H9 (cell line): ENCODE measurements around the gene NUP210. TPM values are rescaled to one million over a fixed set of nuclear protein-coding genes. Genes with fewer than 3 reads are reported as not detected.

ENCODE experiments used
- DNase-seq: peaks from one replicate; pipeline ENCODE4 v3.0.0-alpha.2; 2017
- H2AFZ ChIP-seq: one replicate; pipeline ENCODE4 v1.6.1; 2013; ENCODE audit warnings: mild to moderate bottlenecking, low read length, control low read depth, moderate library complexity
- H2AK5ac ChIP-seq: 2 replicates; pipeline ENCODE4 v1.6.1; 2013; ENCODE audit warnings: low read length, control low read depth, mixed read lengths; ENCODE audit not compliant: insufficient read length
- H2BK120ac ChIP-seq: one replicate; pipeline ENCODE4 v1.6.1; 2013; ENCODE audit warnings: low read depth, mild to moderate bottlenecking, low read length, control low read depth, inconsistent platforms; ENCODE audit not compliant: poor library complexity, severe bottlenecking
- H2BK12ac ChIP-seq: 2 replicates; pipeline ENCODE4 v1.6.1; 2013; ENCODE audit warnings: low read length, control low read depth, mixed read lengths, low read depth; ENCODE audit not compliant: insufficient read length
- H2BK15ac ChIP-seq: 2 replicates; pipeline ENCODE4 v1.6.1; 2013; ENCODE audit warnings: low read depth, low read length, control low read depth
- H2BK20ac ChIP-seq: one replicate; pipeline ENCODE4 v1.6.1; 2013; ENCODE audit warnings: low read depth, mild to moderate bottlenecking, low read length, control low read depth, inconsistent platforms; ENCODE audit not compliant: poor library complexity, severe bottlenecking
- H2BK5ac ChIP-seq: 2 replicates; pipeline ENCODE4 v1.6.1; 2013; ENCODE audit warnings: low read length, control low read depth, mixed read lengths; ENCODE audit not compliant: insufficient read length
- H3K14ac ChIP-seq: 2 replicates; pipeline ENCODE4 v1.6.1; 2013; ENCODE audit warnings: low read length, control low read depth; ENCODE audit not compliant: insufficient read depth
- H3K18ac ChIP-seq: 2 replicates; pipeline ENCODE4 v1.6.1; 2013; ENCODE audit warnings: low read depth, mild to moderate bottlenecking, mixed read lengths, low read length, control low read depth; ENCODE audit not compliant: insufficient read length
- H3K23ac ChIP-seq: 2 replicates; pipeline ENCODE4 v1.6.1; 2013; ENCODE audit warnings: low read length, control low read depth, mixed read lengths, low read depth; ENCODE audit not compliant: insufficient read length
- H3K23me2 ChIP-seq: 2 replicates; pipeline ENCODE4 v1.6.1; 2013; ENCODE audit warnings: low read depth, mild to moderate bottlenecking, mixed read lengths, low read length, control low read depth; ENCODE audit not compliant: insufficient read length, poor library complexity, severe bottlenecking
- H3K27ac ChIP-seq: 2 replicates; pipeline ENCODE4 v1.5.1; 2013; ENCODE audit warnings: low read length, control low read depth, mixed read lengths, low read depth; ENCODE audit not compliant: insufficient read length
- H3K27me3 ChIP-seq: 2 replicates; pipeline ENCODE4 v1.6.1; 2013; ENCODE audit warnings: low read length, control low read depth, inconsistent platforms; ENCODE audit not compliant: insufficient read depth
- H3K4ac ChIP-seq: 2 replicates; pipeline ENCODE4 v1.6.1; 2013; ENCODE audit warnings: low read depth, mild to moderate bottlenecking, control low read depth, inconsistent platforms, low read length, moderate library complexity
- H3K4me1 ChIP-seq: 2 replicates; pipeline ENCODE4 v1.6.1; 2013; ENCODE audit warnings: low read length, control low read depth, inconsistent platforms; ENCODE audit not compliant: insufficient read depth
- H3K4me2 ChIP-seq: 2 replicates; pipeline ENCODE4 v1.6.1; 2013; ENCODE audit warnings: low read length, control low read depth, mixed read lengths; ENCODE audit not compliant: insufficient read length, insufficient read depth
- H3K56ac ChIP-seq: 2 replicates; pipeline ENCODE4 v1.6.1; 2013; ENCODE audit warnings: low read depth, mild to moderate bottlenecking, mixed read lengths, low read length, control low read depth; ENCODE audit not compliant: insufficient read length
- H3K79me1 ChIP-seq: 2 replicates; pipeline ENCODE4 v1.6.1; 2013; ENCODE audit warnings: low read depth, mild to moderate bottlenecking, moderate library complexity, low read length, control low read depth, inconsistent platforms; ENCODE audit not compliant: insufficient read depth, poor library complexity, severe bottlenecking
- H3K79me2 ChIP-seq: 2 replicates; pipeline ENCODE4 v1.6.1; 2013; ENCODE audit warnings: low read length, control low read depth, inconsistent platforms; ENCODE audit not compliant: insufficient read depth
- H3K9ac ChIP-seq: 2 replicates; pipeline ENCODE4 v1.6.1; 2013; ENCODE audit warnings: low read length, control low read depth, mixed read lengths; ENCODE audit not compliant: insufficient read length; ENCODE audit errors: extremely low read depth
- H3K9me3 ChIP-seq: one replicate; pipeline ENCODE4 v1.6.1; 2013; ENCODE audit warnings: low read depth, low read length, inconsistent platforms; ENCODE audit not compliant: control insufficient read depth
- H3T11ph ChIP-seq: one replicate; pipeline ENCODE4 v1.6.1; 2013; ENCODE audit warnings: mild to moderate bottlenecking, low read length, control low read depth, inconsistent platforms
- H4K20me1 ChIP-seq: one replicate; pipeline ENCODE4 v1.6.1; 2013; ENCODE audit not compliant: control insufficient read depth, insufficient read length, insufficient read depth
- H4K5ac ChIP-seq: 2 replicates; pipeline ENCODE4 v1.6.1; 2013; ENCODE audit warnings: low read depth, mild to moderate bottlenecking, mixed read lengths, low read length, control low read depth; ENCODE audit not compliant: insufficient read length
- H4K8ac ChIP-seq: replicated peaks from 2 replicates; pipeline ENCODE4 v1.6.1; 2013; ENCODE audit warnings: low read length, control low read depth, mixed read lengths, low read depth; ENCODE audit not compliant: insufficient read length
- H4K91ac ChIP-seq: 2 replicates; pipeline ENCODE4 v1.6.1; 2013; ENCODE audit warnings: low read depth, mild to moderate bottlenecking, moderate library complexity, mixed read lengths, low read length, control low read depth; ENCODE audit not compliant: insufficient read length
- H3K27ac Mint-ChIP-seq, 3 experiments: 2 replicates in 2 of 3; 3 replicates in 1 of 3; pipeline ENCODE4 v1.8.0; 2020 to 2021; ENCODE audit warnings: mixed read lengths in 3 of 3, mild to moderate bottlenecking in 1 of 3, moderate library complexity in 1 of 3
- H3K27me3 Mint-ChIP-seq: 2 replicates; pipeline ENCODE4 v1.8.0; 2021; ENCODE audit warnings: low read depth, mild to moderate bottlenecking, moderate library complexity, mixed read lengths
- H3K36me3 Mint-ChIP-seq, 3 experiments: 2 replicates in 2 of 3; 3 replicates in 1 of 3; pipeline ENCODE4 v1.8.0; 2020 to 2021; ENCODE audit warnings: low read depth in 3 of 3, mixed read lengths in 3 of 3; ENCODE audit not compliant: insufficient read depth in 1 of 3
- H3K4me1 Mint-ChIP-seq, 2 experiments: 2 replicates each; pipeline ENCODE4 v1.8.0; 2020; ENCODE audit warnings: mixed read lengths in 2 of 2
- H3K4me3 Mint-ChIP-seq, 2 experiments: 2 replicates in 1 of 2; 3 replicates in 1 of 2; pipeline ENCODE4 v1.8.0; 2020 to 2021; ENCODE audit warnings: mild to moderate bottlenecking in 2 of 2, mixed read lengths in 2 of 2, moderate library complexity in 1 of 2
- H3K9me3 Mint-ChIP-seq, 2 experiments: 2 replicates in 1 of 2; 3 replicates in 1 of 2; pipeline ENCODE4 v1.8.0; 2020; ENCODE audit warnings: mild to moderate bottlenecking in 2 of 2, mixed read lengths in 2 of 2, moderate library complexity in 1 of 2
- WGBS: extraction: QIAGEN DNeasy Blood & Tissue Kit; methylation state at CpG from one replicate; pipeline ENCODE4 v1.1.7; 2013; ENCODE audit warnings: missing lambda C conversion rate, low lambda C conversion rate, mixed read lengths; ENCODE audit not compliant: insufficient read length; ENCODE audit errors: extremely low coverage; 5-methylcytosine and 5-hydroxymethylcytosine counted together
- total RNA-seq: library from RNA; stranded (reverse); gene quantifications from 2 replicates; pipeline ENCODE4 v1.2.1, GENCODE V29; 2021
- TF ChIP-seq, protein P1 (sequence below): fragments of 200-600 bp; sonication (generic); conservative IDR thresholded peaks from 3 replicates; pipeline ENCODE4 v1.8.0; 2021; ENCODE audit warnings: antibody characterized with exemption, mild to moderate bottlenecking

Gene NUP210
- total RNA-seq, 1 experiment from 2014 or later, result 48.8 TPM

DNA sequence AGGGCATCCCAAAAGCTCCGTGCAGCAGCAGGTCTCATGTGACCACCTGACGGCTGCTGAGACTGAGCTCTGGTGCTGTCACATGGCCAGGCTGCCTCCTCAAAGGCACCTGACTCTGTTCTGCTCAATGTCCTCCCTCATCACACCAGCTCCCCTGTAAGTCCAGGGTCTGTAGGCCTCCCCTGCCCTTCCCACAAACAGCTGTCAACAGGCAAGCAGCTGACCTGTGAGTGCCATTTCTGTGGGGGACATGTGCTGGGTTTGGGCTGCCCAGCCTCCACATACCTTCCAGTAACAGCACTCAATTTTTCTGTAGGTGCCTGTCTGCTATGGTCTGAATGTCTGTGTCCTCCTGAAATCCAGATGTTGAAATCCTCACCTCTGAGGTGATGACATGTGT is 11.2 kb downstream of the NUP210 start:
- Histone ChIP-seq H3K79me1 (no peaks in the 10 kb centered on the region), H4K20me1 (no peaks in the 10 kb centered on the region)
- DNase-seq, result no peak

More for the DNA sequence above, 11.2 kb downstream of the NUP210 start:
- H2BK20ac ChIP-seq, result no peak overlapping the region
- H3K79me2 ChIP-seq, result 0 out of 2 replicates have a peak, but pooled peaks cover 2% of the 10 kb centered on the region
- no peak overlapping the region for H2AFZ ChIP-seq
- no peaks in the 10 kb centered on the region for H3K4me1 ChIP-seq
- H3K18ac ChIP-seq, result no peak overlapping the region
- no peak overlapping the region for H3K56ac ChIP-seq
- no peak overlapping the region for H2BK12ac ChIP-seq
- H3K4me1 Mint-ChIP-seq, result peaks cover 9 to 14% of the 10 kb centered on the region in 2 experiments
- H3K9ac ChIP-seq, result no peak overlapping the region
- H4K8ac ChIP-seq, result no peak overlapping the region
- H3K4me2 ChIP-seq, result no peak overlapping the region
- no peak overlapping the region for H3T11ph ChIP-seq
- H4K91ac ChIP-seq, result no peak overlapping the region
- no peaks in the 10 kb centered on the region for H3K27me3 ChIP-seq
- H3K27me3 Mint-ChIP-seq, result no peaks in the 10 kb centered on the region; the same call in 1 of the 2 replicates
- peaks cover 0 to 2% of the 10 kb centered on the region in 2 experiments; a peak in 3 of 5 replicates for H3K9me3 Mint-ChIP-seq
- no peak overlapping the region; the same call in 1 of the 2 replicates for H3K14ac ChIP-seq
- no peak overlapping the region for H3K23ac ChIP-seq
- H3K4ac ChIP-seq, result no peak overlapping the region
- H2AK5ac ChIP-seq, result no peak overlapping the region
- no CpG with 5 or more reads among the region's 2 CpGs for WGBS
- H3K4me3 Mint-ChIP-seq, result no peak overlapping the region
- H3K27ac ChIP-seq, result no peak overlapping the region
- no peaks in the 10 kb centered on the region for H3K23me2 ChIP-seq
- H3K27ac Mint-ChIP-seq, result no peak overlapping the region
- H3K36me3 Mint-ChIP-seq, result peaks cover 0 to 14% (median 8%) of the 10 kb centered on the region in 3 experiments; a peak in 3 of 7 replicates
- H3K9me3 ChIP-seq, result no peaks in the 10 kb centered on the region
- H2BK120ac ChIP-seq, result no peak overlapping the region
- H2BK5ac ChIP-seq, result no peak overlapping the region
- no peak overlapping the region for H2BK15ac ChIP-seq
- H4K5ac ChIP-seq, result no peak overlapping the region
- TF ChIP-seq, protein P1, sequence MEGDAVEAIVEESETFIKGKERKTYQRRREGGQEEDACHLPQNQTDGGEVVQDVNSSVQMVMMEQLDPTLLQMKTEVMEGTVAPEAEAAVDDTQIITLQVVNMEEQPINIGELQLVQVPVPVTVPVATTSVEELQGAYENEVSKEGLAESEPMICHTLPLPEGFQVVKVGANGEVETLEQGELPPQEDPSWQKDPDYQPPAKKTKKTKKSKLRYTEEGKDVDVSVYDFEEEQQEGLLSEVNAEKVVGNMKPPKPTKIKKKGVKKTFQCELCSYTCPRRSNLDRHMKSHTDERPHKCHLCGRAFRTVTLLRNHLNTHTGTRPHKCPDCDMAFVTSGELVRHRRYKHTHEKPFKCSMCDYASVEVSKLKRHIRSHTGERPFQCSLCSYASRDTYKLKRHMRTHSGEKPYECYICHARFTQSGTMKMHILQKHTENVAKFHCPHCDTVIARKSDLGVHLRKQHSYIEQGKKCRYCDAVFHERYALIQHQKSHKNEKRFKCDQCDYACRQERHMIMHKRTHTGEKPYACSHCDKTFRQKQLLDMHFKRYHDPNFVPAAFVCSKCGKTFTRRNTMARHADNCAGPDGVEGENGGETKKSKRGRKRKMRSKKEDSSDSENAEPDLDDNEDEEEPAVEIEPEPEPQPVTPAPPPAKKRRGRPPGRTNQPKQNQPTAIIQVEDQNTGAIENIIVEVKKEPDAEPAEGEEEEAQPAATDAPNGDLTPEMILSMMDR, result no peak
